Activated T-helper 1 cell treated with anti-CD3 and anti-CD28 coated beads, Interleukin-2, amount 50 U/mL, for 16 hours (primary cell): ENCODE measurements around the gene PRSS50.

ENCODE experiments used
- DNase-seq, 2 donors: peaks; one replicate each; pipeline ENCODE4 v3.0.0-alpha.2; 2020; ENCODE audit warnings: low read depth in 1 of 2, low spot score in 1 of 2

PRSS50 gene

GRCh38 chr3:46693038-46693891 lies 24.4 kb downstream of the PRSS50 start, which contains the start of gene ALS2CL:
ALS2CL (minus strand) TSS chr3:46693679; CDS start chr3:46689440, 4,239 bp downstream.
- peak; percentile 41 to 62 for DNase-seq

DNA sequence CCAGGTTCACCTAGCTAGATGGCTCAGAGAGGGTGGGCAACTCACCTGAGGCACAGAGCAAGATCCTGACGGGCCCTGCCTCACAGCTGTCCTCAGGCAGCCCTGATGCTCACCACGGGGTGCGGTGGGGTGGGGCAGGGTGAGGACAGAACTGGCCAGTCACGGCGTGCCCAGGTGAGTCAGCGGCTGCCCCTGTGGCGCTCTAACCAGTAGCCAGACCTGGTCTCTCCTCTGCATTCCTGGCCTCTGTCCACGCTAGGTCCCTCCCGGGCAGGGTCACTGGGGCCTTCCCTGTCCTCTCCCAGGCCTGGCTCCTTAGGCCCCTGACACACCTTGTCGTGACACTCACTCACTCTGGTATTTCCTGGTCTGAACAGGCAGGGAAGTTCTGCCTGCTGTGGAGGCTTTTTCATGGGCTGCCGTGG lies 25.1 kb downstream of the PRSS50 start:
- DNase-seq: no peak

- DNase-seq: no peak
These were observed 26.9 kb downstream of the PRSS50 start for GRCh38 chr3:46690798-46691197.

DNA sequence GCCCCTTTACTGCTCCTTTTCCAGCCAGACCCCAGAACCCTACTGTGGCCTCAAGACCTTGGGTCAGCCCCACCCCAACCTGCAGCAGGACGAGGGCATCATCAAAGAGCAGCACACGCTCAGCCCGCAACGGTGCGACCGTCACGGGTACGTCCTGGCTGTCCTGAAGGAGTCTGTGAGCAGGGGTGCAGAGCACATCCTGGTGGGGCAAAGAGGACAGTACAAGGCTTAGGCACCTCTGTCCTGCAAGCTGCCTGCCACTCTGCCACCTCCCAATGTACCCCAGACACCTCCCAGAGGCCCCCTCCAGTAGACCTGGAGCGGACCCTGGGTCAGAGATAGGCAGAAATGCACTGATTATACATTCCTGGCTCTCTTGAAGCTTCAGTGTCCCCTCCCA lies 32.2 kb downstream of the PRSS50 start:
- DNase-seq: no peak

DNA sequence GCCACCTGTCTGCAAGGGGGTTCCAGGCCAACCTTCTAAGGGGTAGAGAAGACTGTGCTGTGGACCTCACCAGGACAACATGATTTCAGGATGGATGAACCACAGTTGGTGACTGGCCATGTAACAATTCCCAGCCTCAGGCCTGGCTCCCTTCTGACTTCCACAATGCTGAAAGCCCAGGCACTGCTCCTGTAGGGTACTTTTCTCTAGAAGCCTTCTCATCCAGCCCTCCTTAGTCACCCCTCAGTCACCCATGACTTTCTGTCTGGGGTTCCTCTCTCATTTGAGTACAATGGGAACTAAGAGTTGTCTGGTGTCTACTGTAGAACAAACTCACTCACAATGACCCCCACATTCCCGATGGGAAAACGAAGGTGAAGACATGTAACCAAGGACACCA lies 32.8 kb downstream of the PRSS50 start:
- DNase-seq: no peak

- no peak for DNase-seq
These were observed 34.7 kb downstream of the PRSS50 start for GRCh38 chr3:46682974-46683373.

- no peak for DNase-seq
These were observed 35.7 kb downstream of the PRSS50 start for GRCh38 chr3:46681856-46682540.

- DNase-seq: no peak
These were observed 36.3 kb downstream of the PRSS50 start for GRCh38 chr3:46681387-46681786.

DNA sequence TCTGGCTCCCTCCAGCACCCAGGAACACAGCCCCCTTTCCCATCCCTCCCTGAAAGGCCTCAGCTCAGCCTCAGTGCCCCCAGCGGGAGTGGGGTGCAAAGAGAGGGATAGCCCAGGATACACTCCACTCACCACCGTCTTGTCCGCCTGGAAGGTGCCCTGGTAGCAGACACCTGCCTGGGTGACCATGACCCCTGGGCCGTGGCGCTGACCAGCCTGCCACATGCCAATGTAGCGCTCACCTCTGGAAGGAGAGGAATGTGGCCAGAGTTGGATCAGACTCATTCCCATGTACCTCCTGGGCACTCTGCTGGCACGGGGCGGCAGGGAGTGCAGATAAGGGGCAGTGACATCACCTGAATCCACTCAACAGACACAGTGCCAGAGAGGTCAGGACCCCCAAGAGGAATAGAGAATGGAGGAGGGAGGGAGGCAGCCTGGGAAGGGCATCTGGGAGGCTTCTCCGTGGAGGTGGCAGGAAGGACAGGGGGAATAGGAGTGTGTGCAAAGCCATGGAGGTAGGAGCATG lies 37.3 kb downstream of the PRSS50 start:
- DNase-seq: no peak

DNA sequence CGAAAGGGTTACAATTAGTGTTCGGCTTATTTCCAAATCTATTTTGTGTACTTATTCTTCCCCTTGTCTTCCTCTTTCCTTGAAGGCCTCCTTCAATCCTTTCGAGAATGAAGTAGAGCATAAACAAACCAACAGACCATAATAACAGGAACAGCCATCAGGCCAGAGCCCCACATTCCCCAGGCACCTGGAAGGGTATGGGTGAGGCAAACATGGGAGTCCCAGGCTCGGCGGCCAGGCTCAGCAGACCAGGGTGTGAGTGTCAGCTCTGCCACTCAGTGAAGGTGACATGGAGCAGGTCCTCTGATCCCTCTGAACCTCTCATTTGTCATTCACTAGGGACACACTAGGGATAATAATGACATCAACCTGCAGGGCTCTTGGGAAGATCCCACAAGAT lies 38.0 kb downstream of the PRSS50 start:
- DNase-seq: no peak

DNA sequence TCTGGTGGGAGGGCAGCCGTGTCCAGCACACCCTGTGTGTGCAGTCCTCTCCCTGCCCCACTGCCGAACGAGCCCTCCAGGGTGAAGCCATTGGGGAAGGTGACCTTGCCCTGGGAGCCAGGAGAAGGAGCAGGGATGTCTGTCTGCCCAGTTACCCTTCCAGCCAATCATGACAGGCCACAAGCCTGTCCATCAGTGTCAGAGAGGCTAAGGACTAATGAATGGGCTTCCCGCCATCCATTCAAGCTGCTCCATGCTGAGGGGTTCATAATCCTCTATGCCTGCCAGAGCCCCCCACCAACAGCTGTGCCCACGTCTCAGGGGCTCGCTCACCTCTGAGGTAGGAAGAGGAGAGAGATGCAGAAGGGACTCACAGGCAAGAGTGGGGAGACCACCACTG lies 39.4 kb downstream of the PRSS50 start:
- no peak for DNase-seq

GRCh38 chr3:46677411-46677726 lies 40.3 kb downstream of the PRSS50 start:
- DNase-seq: no peak

GRCh38 chr3:46676601-46677410 lies 40.9 kb downstream of the PRSS50 start:
- no peak for DNase-seq

DNA sequence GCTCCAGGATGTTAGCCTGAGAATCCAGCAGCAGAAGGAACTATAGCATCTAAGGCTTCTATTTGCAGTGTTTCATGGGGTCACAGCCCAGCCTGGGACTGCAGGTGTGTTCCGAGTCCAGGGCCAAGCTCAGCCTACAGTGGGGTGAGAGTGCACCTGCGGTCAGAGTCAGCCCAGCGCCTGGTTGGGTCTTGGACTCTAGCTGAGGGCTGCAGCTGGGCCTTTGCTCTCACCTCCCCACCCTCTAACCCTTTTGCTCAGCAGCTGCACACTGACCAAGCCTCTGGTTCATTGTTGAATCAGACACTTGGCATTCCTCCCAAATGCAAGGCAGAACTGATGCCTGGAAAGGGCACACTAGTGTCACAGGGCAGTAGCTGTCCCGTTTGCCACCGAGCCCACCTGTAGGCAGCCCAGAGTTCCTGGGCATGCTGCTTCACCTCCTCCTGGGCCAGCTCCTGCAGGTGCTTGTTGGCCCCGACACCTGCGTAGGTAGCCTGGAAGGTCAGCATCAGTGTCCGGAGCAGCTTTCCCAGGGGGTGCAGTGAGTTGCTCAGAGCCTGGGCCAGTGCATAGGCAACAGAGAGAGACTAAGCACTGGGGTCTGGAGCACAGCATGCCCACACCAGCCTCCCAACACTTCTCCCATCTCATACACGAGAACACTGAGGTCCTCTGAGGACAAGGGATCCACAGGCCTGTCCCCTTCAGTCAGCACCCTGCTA lies 41.7 kb downstream of the PRSS50 start:
- no peak for DNase-seq

GRCh38 chr3:46675426-46675825 lies 42.2 kb downstream of the PRSS50 start:
- DNase-seq: no peak

- no peak for DNase-seq
These were observed 43.4 kb downstream of the PRSS50 start for GRCh38 chr3:46674031-46674845.

- DNase-seq: no peak
These were observed 44.3 kb downstream of the PRSS50 start for GRCh38 chr3:46673151-46674030.

- no peak for DNase-seq
These were observed 45.3 kb downstream of the PRSS50 start for GRCh38 chr3:46672349-46672695.
